Measurements from ENCODE around the gene H2AZ2. TPM values are rescaled to one million over a fixed set of nuclear protein-coding genes. Genes with fewer than 3 reads are reported as not detected.
A peak's percentile ranks its signal among the peaks of the same experiment; 100 is the strongest.

The H2AZ2 gene
- total and polyA plus RNA-seq, 4 donors = 95.1 to 139 (median 115) TPM

DNA sequence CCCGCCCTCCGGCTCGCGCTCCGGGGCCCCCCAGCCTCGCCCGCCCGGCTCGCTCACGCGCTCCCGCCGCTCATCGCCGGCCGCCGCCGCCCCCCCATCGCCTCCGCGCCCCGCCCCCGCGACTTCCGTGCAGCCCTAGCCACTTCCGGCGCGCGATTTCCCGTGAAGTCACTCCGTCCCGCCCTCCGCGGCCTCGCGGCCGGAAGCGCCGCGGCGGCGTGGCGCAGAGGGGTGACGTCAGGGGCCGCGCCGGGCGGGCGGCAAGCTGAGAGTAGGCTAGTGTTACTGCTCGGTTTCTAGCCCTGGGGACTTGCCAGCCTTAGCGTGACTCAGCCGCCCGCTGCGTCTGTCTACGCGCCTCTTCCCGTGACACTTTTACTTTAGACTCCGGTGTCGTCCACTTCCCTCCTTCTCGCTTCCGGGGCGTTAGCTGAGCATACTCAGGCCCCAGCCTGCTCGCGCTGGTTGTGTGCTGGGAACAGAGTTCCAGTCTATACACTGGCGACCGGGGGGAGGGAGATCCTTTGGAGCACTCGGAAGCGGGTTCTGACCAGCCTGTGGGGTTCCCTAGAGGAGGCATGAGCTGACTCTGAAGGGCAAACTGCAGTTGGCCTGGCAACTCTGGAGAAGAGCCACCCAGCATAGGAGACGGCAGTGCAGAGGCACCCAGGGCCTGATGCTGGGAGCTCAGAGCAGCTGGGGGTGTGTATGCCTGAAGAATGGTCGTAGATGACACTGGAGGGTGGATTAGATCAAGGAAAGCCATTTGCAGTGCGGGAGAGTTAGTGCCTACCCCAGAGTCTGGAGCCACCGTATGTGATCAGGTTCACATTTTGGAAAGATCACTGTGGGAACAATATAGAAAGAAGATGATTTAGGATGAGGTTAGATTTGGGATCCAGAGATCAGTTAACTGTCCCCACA, 37.8 kb upstream of the H2AZ2 start, which contains the start of gene PURB:
TSS of gene PURB (minus strand) at position 137 of the 924 bp plus-strand sequence. CDS start 182 bp downstream, outside the sequence.
- DNase-seq (peak; percentile 96 to 99), ATAC-seq (ENCODE audit: low FRiP score) (peak; percentile 99)
- peak within 1 kb of the TSS; percentile 85 to 91 for H3K27ac ChIP-seq (ENCODE audit: low read depth in 1 of 2, low read length in 2 of 2)
- no peaks in the 10 kb centered on the region for H3K27me3 ChIP-seq (ENCODE audit: control insufficient read depth in 1 of 2, insufficient read depth in 2 of 2, low read length in 1 of 2)
- H3K9me3 ChIP-seq (ENCODE audit: control insufficient read depth, low read length) = no peaks in the 10 kb centered on the region
- peak within 1 kb of the TSS; percentile 80 to 89 for H3K4me3 ChIP-seq (ENCODE audit: low read length in 2 of 2)
- no peaks in the 10 kb centered on the region for H3K36me3 ChIP-seq (ENCODE audit: control insufficient read depth in 1 of 2, insufficient read depth in 2 of 2, low read length in 1 of 2)
- H3K4me1 ChIP-seq (ENCODE audit: control insufficient read depth in 1 of 2, insufficient read depth in 2 of 2, low read length in 2 of 2) = peaks cover 2 to 11% of the 10 kb centered on the region in 2 donors
- WGBS, 2 donors = 1 to 2% methylated on average over 44 to 72 of the region's 72 CpGs
- intact Hi-C loops (cut with DNase I) = loop anchor here (2.0 to 10.0 kb wide), 2 partner anchors 37 to 99 kb away; partner anchors contain the start of gene H2AZ2 (in 1 of the 2)

DNA sequence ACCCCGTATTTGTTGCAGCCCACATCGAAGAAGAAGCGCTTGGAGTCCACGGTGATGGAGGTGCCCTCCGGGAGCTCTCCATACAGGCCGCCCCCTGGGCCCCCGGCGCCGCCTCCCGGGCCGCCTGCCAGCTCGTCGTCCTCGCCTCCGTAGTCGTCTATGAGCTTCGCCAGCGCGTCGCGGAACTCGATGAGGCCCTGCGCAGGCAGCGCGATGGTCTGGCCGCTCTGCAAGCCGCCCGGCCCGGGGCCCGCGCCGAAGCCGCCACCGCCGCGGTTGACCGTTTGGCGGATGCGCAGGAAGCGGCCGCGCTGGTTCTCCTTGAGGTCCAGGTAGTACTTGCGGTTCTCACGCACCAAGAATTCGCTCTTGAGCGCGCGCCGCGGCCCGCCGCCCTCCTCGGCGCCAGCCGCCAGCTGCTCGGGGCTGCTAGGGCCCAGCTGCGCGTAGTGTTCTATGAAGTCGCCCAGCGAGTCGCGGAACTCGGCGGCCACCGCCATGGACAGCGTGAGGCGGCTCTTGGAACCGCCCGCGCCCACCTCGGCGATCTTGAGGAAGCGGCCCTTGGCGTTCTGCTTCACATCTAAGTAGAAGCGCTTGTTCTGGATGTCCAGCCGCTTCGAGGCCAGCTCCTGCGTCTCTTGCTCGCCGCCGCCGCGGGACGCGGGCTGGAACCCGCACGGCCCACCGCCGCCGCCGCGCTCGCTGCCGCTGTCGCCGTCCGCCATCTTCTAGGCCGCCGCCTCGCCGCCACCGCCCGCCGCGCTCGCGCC, 36.9 kb upstream of the H2AZ2 start:
- DNase-seq (peak; percentile 72 to 91), ATAC-seq (ENCODE audit: low FRiP score) (peak; percentile 30)
- 0 to 1% methylated on average over 86 to 107 of the region's 107 CpGs for WGBS, 2 donors
- Histone ChIP-seq H3K9me3 (ENCODE audit: control insufficient read depth, low read length) (no peaks in the 10 kb centered on the region), H3K36me3 (ENCODE audit: control insufficient read depth in 1 of 2, insufficient read depth in 2 of 2, low read length in 1 of 2) (no peaks in the 10 kb centered on the region), H3K27ac (ENCODE audit: low read depth in 1 of 2, low read length in 2 of 2) (peak overlapping the region; percentile 85 to 91), H3K4me1 (ENCODE audit: control insufficient read depth in 1 of 2, insufficient read depth in 2 of 2, low read length in 2 of 2) (peaks cover 2 to 15% of the 10 kb centered on the region in 2 donors), H3K27me3 (ENCODE audit: control insufficient read depth in 1 of 2, insufficient read depth in 2 of 2, low read length in 1 of 2) (no peaks in the 10 kb centered on the region), H3K4me3 (ENCODE audit: low read length in 2 of 2) (peak overlapping the region; percentile 80 to 89)
- intact Hi-C loops (cut with DNase I) = loop anchor here (2.0 to 10.0 kb wide), 2 partner anchors 36 to 100 kb away; partner anchors contain the start of gene H2AZ2 (in 1 of the 2)

DNA sequence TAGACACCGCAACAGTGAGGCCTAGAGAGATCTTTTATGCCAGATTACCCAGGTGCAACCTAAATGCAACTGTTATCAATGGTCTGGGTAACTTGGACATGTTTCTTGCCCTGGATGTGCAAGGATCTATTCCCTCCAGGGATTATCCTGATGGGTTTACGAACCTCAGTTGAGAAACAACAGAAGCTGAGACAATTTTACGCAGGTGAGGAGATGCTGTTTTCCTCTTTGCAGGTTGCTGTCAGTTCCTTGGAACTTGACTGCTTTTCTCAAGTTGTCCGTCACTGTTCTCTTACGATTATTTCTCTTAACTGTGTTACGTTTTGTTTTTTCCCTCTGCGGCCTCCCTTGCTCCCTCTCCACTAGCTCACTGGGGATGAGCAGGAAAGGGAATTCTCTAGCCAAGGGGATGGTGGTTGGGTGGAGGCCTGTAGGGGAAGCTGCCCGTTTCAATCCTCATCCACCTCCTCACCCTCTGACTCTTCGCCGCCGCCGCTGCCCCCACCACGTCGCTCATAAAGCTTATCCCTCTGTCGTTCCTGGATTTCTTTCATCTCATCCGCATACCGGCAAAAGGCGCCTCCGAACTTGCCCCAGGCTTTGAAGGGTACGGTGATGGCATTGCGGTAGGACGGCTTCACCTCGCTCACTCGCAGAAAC, 36.2 kb upstream of the H2AZ2 start:
- ATAC-seq (ENCODE audit: low FRiP score) (no peak), DNase-seq (no peak)
- H3K9me3 ChIP-seq (ENCODE audit: control insufficient read depth, low read length) = no peaks in the 10 kb centered on the region
- intact Hi-C loops (cut with DNase I) = loop anchor here (2.0 to 10.0 kb wide), 2 partner anchors 35 to 101 kb away; partner anchors contain the start of gene H2AZ2 (in 1 of the 2)
- peak overlapping the region in 1 of 2 donors; percentile 9 for H3K27ac ChIP-seq (ENCODE audit: low read depth in 1 of 2, low read length in 2 of 2)
- H3K4me3 ChIP-seq (ENCODE audit: low read length in 2 of 2) = peak overlapping the region; percentile 80 to 89
- 12 to 13% methylated on average over 24 of the region's 24 CpGs for WGBS, 2 donors
- no peaks in the 10 kb centered on the region for H3K27me3 ChIP-seq (ENCODE audit: control insufficient read depth in 1 of 2, insufficient read depth in 2 of 2, low read length in 1 of 2)
- H3K4me1 ChIP-seq (ENCODE audit: control insufficient read depth in 1 of 2, insufficient read depth in 2 of 2, low read length in 2 of 2) = peaks cover 2 to 15% of the 10 kb centered on the region in 2 donors
- no peaks in the 10 kb centered on the region for H3K36me3 ChIP-seq (ENCODE audit: control insufficient read depth in 1 of 2, insufficient read depth in 2 of 2, low read length in 1 of 2)

DNA sequence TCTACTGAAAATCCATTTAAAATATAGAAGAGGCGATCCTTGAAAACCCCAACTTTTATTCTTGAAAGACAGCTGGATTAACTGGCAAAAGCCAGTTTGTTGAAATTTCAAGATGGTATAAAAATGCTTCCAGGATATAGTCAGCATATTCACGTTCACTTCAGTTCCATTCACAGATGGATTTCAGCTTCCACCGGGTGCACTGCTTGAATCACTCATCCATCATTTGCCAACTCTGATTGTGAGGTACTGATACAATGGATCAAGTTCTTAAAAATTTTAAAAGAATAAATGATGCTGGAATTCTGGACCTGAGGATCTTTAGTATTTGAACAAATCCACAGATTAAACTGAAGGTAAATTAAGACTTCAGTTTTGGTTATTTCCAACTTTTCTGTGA, 35.0 kb upstream of the H2AZ2 start:
- 28 to 35% methylated on average over 3 of the region's 3 CpGs for WGBS, 2 donors
- Histone ChIP-seq H3K9me3 (ENCODE audit: control insufficient read depth, low read length) (no peaks in the 10 kb centered on the region), H3K4me3 (ENCODE audit: low read length in 2 of 2) (peak overlapping the region in 1 of 2 donors; percentile 80), H3K27me3 (ENCODE audit: control insufficient read depth in 1 of 2, insufficient read depth in 2 of 2, low read length in 1 of 2) (no peaks in the 10 kb centered on the region), H3K36me3 (ENCODE audit: control insufficient read depth in 1 of 2, insufficient read depth in 2 of 2, low read length in 1 of 2) (no peaks in the 10 kb centered on the region), H3K4me1 (ENCODE audit: control insufficient read depth in 1 of 2, insufficient read depth in 2 of 2, low read length in 2 of 2) (peaks cover 2 to 17% of the 10 kb centered on the region in 2 donors), H3K27ac (ENCODE audit: low read depth in 1 of 2, low read length in 2 of 2) (no peak overlapping the region)
- DNase-seq (no peak), ATAC-seq (ENCODE audit: low FRiP score) (no peak)
- intact Hi-C loops (cut with DNase I) = loop anchor here (10.0 kb wide), 1 partner anchor 102 kb away; no protein-coding TSS in a partner anchor

DNA sequence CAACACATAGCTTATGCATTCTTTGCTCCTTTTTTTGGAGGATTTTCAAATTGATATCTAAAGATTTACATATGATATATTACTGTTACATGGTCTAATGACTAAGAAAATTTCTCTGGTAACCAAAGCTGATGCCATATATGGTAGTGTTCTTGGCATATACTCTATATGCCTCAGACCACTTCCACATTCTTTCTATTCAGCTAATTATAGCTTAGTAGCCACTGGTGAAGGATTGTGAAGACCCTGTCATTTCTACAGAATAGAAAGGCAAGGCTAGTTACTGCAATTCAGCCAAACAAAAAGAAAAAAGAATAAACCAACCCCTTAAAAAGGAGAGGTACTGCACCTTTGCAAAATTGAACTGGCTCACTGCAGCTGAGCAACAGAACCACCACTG, 33.7 kb upstream of the H2AZ2 start:
- no peak overlapping the region for H3K27ac ChIP-seq (ENCODE audit: low read depth in 1 of 2, low read length in 2 of 2)
- peak overlapping the region in 1 of 2 donors; percentile 52 for H3K4me3 ChIP-seq (ENCODE audit: low read length in 2 of 2)
- intact Hi-C loops (cut with DNase I) = loop anchor here (10.0 kb wide), 1 partner anchor 103 kb away; no protein-coding TSS in a partner anchor
- DNase-seq (no peak), ATAC-seq (ENCODE audit: low FRiP score) (no peak)
- H3K36me3 ChIP-seq (ENCODE audit: control insufficient read depth in 1 of 2, insufficient read depth in 2 of 2, low read length in 1 of 2) = no peaks in the 10 kb centered on the region
- peaks cover 2 to 18% of the 10 kb centered on the region in 2 donors for H3K4me1 ChIP-seq (ENCODE audit: control insufficient read depth in 1 of 2, insufficient read depth in 2 of 2, low read length in 2 of 2)
- no peaks in the 10 kb centered on the region for H3K27me3 ChIP-seq (ENCODE audit: control insufficient read depth in 1 of 2, insufficient read depth in 2 of 2, low read length in 1 of 2)
- no peaks in the 10 kb centered on the region for H3K9me3 ChIP-seq (ENCODE audit: control insufficient read depth, low read length)

DNA sequence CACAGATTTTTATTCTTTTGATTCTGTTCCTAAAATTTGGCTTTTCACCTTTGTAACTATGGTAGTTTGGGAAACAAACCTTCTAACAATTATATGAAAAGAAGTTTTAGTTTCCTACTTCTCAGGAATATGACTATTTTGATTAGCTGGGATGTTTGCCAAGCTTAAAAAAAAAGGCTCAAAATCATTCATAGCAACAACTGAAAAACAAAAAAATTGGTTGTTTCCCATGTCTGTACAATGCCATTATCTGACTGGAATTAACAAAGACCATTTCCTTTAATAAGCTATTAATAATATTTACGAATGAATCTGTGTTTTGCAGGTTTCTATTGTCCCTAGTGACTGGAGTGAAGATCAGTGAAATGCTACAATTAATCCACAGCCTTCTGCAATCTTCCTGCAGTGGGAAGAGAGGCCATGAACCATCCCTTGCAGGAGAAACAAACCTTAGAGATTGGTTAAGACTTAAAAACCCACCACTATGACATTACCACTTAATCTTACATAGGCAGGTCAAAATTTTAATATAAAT, 33.2 kb upstream of the H2AZ2 start:
- Histone ChIP-seq H3K9me3 (ENCODE audit: control insufficient read depth, low read length) (no peaks in the 10 kb centered on the region), H3K36me3 (ENCODE audit: control insufficient read depth in 1 of 2, insufficient read depth in 2 of 2, low read length in 1 of 2) (no peaks in the 10 kb centered on the region), H3K27me3 (ENCODE audit: control insufficient read depth in 1 of 2, insufficient read depth in 2 of 2, low read length in 1 of 2) (no peaks in the 10 kb centered on the region), H3K27ac (ENCODE audit: low read depth in 1 of 2, low read length in 2 of 2) (no peak overlapping the region), H3K4me3 (ENCODE audit: low read length in 2 of 2) (peak overlapping the region in 1 of 2 donors; percentile 11), H3K4me1 (ENCODE audit: control insufficient read depth in 1 of 2, insufficient read depth in 2 of 2, low read length in 2 of 2) (peaks cover 2 to 18% of the 10 kb centered on the region in 2 donors)
- ATAC-seq (ENCODE audit: low FRiP score) (no peak), DNase-seq (no peak)
- WGBS, 2 donors = 14 to 21% methylated on average over 1 of the region's 1 CpG
- intact Hi-C loops (cut with DNase I) = loop anchor here (10.0 kb wide), 1 partner anchor 104 kb away; no protein-coding TSS in a partner anchor

DNA sequence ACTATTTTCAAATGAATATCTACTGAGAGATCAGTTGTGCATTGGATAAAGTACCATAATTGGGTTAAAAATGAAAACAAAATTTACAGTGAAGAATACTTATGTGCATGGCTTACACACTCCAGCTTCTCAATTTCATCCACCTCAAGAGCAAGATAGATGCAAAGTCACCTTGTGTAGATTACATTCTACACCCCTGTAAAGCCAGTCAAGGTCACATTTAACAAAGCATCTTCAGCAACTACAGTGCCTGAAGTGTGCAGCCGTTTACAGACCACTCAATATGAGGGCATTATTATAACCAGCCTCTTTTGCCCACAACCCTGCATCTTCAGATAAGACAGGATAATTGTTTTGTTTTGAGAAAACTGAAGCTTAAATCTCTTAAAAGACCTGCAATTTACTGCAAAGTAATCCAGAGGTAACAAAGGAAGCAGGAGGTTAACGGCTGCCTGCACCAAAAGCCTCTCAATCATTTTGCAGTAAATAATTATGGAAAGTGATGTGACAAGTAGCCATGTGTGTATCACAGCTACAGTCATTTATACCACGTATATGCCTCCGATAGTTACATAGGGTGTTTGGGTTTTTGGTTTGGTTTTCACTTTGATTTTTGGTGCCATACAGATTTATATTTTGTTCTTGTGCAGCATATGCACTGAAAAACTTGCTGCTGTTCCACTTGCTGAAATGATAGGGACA, 32.6 kb upstream of the H2AZ2 start:
- 20 to 21% methylated on average over 4 of the region's 4 CpGs for WGBS, 2 donors
- Histone ChIP-seq H3K36me3 (ENCODE audit: control insufficient read depth in 1 of 2, insufficient read depth in 2 of 2, low read length in 1 of 2) (no peaks in the 10 kb centered on the region), H3K27me3 (ENCODE audit: control insufficient read depth in 1 of 2, insufficient read depth in 2 of 2, low read length in 1 of 2) (no peaks in the 10 kb centered on the region), H3K4me3 (ENCODE audit: low read length in 2 of 2) (peak overlapping the region; percentile 34 to 42), H3K27ac (ENCODE audit: low read depth in 1 of 2, low read length in 2 of 2) (no peak overlapping the region), H3K4me1 (ENCODE audit: control insufficient read depth in 1 of 2, insufficient read depth in 2 of 2, low read length in 2 of 2) (peaks cover 2 to 18% of the 10 kb centered on the region in 2 donors), H3K9me3 (ENCODE audit: control insufficient read depth, low read length) (no peaks in the 10 kb centered on the region)
- ATAC-seq (ENCODE audit: low FRiP score) (no peak), DNase-seq (no peak)
- intact Hi-C loops (cut with DNase I) = loop anchor here (10.0 kb wide), 1 partner anchor 104 kb away; no protein-coding TSS in a partner anchor

All from aorta (tissue), 5 donors.